ENCODE measurements around the gene RBM19.

RBM19 gene

DNA sequence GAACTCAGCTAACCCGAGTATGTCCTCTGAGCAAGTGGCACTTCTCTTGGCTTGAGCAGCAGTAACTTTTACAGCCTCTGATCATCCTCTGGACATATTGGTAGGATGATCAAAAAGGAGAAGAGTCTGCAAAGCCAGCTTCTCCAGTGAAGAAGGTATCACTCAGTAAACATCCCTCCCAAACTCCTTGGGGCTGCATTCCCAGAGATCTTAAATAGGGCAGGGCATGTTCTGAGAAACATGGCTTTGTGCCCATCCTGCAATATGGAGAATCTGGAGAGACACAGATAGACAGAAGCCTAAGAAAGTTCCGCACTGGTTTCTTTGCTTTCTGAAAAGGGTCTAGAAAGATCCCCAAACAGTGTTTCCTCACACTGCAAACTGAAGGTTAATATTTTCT is 65.4 kb downstream of the RBM19 start:
- DNase-seq, result no peak

DNA sequence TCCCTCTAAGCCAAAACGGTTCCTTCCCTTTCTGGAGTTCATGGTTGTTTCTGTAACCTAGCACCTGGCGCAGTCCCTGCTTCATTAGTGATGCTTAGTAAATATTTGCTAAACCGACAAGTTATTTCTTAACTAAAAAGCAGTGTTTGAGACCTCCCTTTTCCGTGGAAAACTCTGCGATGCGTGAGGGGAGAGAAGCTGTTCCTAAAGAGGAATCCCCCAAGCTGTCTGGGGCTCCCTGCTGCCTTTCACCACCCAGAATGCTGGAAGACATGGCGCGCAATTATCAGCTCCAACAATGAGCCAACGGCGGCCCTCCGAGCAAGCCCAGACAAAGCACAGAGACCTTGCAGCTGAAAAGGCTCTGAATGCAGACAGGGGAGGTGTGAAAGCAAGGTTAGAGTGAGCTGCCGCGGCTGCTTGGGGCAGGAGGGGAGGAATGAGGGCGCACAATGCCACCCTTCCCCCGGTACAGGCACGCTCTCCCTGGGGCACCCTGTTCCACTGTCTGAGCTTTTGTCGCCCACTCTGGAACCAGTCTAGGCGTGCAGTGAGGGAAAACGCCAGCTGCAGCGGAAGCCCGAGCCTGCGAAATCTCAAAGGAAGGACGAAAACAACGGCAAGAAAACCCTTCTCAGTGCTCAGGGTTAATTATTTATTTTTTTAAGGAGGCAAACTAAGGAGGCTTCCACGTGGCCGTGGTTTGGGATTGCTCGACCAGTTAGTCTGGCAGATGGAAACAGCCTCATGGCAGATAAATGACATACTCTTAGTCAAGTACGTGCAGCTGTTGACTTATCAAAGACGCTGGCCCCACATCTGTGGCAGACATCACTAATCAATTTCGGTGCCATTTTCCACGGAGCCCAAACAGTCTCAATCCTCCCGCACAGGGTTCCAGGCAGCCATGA is 66.3 kb downstream of the RBM19 start:
- DNase-seq, result peak; percentile 54

DNA sequence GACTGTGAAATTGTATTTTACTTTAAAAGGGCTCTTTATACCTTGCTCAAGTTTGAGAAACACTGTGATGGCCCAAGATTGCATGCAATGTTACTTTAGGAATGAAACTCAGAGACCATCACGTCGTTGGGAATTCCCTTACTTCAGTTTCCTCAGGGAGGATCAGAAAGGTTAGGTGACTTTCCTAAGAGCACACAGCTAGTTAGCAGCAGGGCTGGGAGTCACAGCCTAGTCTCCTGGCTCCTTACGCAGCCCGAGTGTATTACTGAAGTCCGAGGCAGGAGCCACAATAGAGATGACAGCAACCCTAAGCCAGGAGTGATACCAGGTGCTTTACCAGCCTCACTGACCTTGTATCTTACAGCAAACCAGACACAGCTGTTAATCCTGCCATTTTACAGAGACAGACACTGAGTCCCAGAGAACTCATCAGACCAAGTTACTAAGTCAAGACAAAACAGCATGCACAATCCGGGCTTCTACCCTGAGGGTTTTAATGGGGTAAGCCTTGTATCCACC is 67.0 kb downstream of the RBM19 start:
- no peak for DNase-seq

DNA sequence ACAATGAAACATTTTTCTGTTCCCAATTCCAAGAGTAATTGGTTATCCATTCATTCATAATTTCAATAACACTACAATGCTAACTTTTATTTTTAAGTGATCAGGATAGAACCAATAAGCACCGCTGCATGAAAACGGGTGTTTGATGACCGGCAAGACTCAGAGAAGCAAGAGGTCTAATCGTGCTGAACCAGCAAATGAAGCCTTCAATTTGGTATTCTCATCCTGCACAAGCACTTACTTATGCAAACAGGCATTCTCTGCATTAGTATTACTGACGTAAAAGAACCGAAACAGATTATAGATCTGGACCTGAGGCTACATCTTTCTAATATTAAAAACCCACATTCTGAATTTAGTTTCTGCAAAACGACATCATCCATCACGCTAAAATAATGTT is 67.7 kb downstream of the RBM19 start:
- peak; percentile 23 for DNase-seq

DNA sequence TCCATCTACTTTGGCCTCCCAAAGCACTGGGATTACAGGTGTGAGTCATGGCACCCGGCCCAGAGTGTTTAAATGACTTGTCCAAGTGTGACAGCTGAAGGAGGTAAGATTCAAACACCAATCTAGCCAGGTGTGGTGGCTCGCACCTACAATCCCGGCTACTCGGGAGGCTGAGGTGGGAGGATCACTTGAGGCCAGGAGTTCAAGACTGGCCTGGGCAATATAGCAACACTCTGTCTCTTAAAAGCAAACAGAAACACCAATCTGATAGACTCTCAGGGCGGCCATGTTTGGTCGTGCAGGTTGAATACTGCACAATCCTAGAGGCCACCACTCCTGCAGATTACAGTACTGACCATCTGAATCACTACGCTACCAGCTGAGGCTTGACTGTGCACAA is 68.7 kb downstream of the RBM19 start:
- DNase-seq, result no peak

DNA sequence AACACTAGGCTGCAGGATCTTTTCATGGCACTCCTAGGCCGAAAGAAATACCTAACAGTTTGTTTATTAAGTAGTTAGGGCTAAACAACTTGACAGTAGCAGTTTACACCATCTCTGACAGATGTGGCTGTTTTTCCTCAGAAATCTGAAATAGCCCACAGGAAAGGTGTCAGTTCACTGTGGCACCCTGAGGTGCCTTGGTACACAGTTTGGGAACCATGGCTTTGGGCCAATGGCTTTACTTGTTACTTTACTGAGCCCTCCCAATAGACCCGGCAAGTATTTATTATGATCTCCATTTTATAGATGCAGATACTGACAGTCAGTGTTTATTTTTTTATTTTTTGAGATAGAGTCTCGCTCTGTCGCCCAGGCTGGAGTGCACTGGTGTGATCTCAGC is 69.3 kb downstream of the RBM19 start:
- DNase-seq, result no peak

DNA sequence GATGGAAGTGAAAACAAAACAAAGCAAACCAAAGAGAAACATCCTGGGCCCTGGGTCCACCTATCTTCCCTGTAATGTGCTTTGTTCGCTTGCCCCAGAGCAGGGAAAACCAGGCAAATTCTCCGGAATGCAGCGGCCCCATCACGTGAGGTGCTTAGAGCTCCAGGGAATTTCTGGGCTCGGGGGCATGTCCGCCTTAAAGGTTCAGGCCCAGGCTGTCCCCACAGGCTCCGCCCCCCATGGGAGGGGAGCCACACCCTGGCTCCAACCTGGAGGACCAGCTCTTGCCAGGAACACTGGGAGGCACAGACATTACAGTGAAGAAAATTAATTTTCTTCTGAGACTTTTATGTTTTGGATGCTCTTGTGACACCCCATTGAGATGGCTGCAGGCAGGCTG is 69.9 kb downstream of the RBM19 start:
- DNase-seq, result no peak

DNA sequence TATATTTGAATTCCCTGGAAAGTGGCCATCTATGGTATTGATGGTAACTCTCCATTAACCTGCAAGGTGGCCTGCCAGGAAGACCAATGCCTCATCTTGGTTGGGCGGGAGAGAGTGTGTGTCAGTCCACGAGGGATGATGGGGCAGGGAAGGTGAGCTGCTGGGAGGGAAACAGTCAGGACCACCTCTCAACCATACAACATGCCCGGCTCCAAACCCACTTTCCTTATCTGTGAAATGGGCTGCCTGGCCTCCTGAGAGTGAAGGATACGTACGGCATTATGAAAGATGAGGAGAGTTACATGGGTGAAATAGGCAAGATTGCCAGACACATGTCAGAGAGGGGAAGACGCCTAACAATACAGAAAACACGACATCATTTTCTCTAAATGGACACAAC is 70.9 kb downstream of the RBM19 start:
- DNase-seq, result no peak

DNA sequence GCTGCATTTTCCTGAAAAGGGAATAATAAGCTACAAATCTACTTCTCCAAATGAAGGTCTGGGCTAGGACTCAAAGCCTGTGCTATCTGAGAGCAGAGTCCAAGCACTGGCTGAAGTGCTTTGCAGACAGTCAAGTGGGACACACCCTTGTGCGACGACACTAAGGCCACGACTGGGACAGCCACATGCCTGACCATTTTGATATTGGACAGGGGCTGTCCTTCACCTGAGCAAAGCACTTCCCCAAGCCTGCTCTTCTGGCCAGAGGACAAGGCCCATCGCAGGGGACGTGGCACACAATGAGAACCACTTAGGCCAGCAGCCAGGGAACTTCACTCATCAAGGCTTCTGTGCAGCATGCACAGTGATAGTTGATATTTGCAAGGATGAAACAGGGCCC is 71.4 kb downstream of the RBM19 start:
- no peak for DNase-seq

DNA sequence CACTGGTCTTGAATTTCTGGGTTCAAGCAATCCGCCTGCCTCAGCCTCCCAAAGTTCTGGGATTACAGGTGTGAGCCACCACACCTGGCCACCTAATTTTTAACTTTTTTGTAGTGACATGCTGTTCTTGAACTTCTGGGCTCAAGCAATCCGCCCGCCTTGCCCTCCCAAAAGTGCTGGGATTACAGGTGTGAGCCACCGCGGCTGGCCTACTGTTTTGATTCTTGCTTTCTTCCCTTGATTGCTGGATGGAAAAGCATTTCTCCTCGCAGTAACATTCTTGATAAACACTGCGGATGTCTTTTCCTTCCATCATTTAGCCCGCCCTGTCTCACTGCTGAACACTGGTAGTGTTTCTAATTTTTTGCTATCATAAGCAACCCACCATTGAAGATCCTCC is 72.9 kb downstream of the RBM19 start:
- DNase-seq, result no peak

DNA sequence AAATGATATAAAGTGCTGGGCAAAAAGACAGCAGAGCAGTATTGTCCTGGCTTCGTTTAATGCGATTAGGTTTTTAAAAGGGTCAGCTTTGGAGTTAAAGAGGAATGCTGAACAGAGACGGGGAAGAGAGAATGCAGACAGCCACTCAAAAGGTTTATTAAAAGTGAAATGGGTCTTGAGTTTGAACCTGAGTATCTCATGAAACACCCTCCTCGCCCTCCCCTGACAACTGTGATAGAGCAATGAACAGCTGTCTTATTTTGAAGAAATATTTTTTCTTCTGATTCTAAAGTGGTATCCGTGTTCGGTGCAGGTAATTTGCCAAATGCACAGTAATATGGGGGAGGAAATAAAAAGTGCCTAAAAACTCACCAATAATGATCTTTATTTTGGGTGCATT is 73.6 kb downstream of the RBM19 start:
- no peak for DNase-seq

DNA sequence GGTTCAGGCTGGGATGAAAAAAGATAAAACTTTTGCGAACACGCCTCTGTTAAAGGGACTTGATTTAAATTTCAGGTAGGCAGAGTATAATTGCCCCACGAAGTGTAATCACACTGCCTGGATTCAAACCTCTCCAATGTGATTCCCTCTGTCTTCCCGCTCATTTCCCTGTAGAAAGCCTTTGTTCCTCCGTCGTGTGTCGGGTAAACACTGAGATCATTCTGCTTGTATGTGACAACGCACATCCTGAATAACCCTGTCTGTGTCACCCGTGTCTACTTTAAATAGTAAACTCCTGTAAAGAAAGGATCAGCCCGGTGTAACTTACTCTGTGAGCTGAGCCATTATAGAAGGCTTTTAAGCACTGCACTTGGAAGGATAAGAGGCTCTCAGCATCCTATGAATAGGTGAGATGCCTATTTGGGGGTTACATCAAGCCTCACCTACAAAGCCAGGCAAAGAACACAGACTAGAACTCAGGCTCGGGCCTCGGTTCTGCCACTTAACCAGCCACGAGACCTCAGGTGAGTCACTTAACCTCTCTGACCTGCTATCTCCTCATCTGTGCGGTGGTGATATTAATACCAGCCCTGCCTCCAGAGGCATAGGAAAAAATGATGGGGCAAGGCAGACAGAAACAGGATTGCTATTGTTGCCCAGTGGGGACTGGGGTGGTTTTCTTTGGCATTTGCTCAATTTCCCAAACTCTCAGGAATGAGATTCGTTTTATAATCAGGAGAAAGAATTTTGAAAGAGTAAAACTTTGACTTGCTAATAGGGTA is 74.2 kb downstream of the RBM19 start:
- DNase-seq, result peak; percentile 84

DNA sequence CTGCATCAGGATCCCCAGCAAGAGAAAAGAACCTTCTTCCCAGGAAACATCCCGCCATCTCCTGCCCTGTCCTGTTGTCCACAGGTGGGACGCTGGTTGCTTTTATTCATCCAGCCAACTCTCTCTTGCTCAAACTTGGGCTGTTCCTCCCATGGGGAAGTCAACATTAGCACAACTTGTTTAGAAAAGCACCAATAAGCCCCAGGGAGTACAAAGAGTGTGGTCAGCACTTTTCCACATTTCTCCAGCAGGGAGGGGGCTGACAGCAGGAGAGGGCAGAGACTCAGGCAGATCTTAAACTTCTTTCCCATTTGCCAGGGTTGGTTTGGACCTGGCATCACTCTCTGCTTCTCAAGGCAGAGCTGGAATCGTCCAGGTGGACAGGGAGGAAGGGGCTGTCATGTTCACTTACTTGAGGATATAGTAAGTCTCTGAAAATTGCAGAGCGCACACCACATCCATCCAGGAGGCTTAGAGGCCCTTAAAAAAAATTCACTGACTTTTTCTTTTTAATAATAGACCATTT is 74.9 kb downstream of the RBM19 start:
- DNase-seq, result no peak

DNA sequence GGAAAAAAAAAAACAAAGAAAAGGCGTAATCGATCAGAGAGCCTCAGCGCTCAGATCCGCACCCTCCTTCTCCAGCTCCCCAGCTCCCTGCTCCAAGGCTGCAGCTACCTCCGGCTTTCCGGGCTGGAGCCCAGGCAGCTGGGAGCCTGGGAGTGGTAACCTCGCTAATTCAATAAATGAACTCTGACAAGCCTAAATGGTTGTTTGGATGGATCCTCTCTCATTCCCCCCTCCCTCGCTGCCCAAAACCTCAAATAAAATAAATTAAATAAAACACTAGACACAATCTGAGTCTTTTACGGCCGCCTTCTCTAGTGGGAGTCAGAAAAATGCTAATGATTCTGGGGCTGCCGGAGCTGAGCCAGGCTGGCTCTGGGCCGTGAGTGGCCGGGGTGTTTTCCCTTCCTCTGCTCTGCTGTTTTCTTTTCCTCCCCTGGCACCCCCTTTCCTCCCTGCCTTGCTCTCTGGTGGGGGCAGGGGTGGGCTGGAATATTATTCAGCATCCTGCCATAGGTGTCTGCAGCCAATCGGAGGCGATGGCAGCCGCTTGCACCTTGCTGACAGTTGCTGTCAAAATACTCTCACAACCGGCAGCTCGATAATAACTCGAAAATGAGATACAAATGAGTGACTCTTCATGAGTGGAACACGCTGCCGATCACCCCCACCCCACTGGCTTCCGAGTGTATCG is 76.1 kb downstream of the RBM19 start:
- DNase-seq, result no peak

DNA sequence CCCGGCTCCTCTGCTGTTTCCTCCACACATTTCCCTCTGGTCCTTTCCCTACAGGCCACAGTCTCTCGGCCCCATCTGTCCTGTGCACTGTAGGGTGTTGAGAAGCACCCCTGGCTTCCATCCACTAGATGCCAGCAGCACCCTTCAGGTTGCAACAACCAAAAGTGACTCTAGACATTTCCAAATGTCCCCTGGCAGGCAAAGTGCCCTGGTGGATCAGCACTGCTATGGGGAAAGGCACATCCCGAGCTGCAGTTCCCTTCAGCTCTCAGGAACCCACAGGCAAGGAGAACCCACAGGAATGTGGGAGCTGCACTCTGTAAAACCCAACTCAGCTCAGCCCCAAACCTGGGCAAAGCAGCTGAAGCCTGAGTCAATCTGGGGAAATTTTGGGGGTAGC is 77.0 kb downstream of the RBM19 start:
- no peak for DNase-seq

DNA sequence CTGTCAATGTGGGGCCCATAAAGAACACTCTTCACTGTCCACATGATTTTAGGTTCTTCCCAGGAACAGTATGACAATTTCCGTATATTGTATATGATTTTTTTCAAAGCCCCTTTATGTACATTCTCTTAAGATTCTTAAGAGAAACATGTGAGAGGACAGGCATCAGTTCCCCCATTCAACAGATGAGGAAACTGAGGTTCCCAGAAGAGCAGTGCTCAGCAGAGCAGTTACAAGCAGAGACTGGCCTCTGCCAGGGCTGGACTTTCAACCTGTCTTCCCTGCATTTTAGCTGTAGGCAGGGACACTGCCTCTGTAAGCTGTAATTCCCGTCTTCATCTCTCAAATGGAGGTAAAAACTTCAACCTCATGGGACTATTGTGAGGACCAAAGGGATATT is 77.7 kb downstream of the RBM19 start:
- DNase-seq, result no peak

DNA sequence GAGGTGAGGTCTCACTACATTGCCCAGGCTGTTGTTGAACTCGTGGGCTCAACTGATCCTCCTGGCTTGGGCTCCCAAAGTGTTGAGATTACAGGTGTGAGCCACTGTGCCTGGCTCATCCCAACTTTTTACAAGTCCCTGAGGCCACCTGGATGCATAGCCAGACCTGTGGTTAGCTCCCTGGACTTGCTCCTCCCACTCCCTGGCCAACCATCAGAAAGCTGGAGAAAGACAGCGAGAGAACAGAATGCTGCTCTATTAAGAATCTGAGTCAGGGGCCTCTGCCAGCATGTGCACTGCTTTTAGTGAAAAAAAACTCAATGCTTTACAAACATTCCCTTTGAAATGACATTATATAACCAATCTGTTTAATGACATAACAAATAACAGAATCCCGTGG is 78.2 kb downstream of the RBM19 start:
- DNase-seq, result no peak

DNA sequence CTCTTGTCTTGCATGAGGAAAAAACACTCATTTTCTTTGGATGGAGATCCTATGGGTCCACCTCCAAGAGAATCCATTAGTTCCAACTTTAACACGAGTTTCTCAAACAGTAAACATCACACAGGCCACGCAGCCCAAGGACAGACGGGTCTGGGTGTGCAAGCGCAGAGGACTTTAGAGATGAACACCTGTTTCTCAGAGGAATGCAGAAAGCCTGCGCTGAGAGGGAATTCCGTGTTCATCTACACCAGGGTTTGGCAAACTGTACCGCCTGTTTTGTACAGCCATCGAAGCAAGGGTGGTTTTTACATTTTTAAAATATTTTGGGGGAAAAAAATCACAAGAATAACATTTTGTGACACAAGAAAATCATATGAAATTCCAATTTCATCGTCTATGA is 79.4 kb downstream of the RBM19 start:
- DNase-seq, result no peak

DNA sequence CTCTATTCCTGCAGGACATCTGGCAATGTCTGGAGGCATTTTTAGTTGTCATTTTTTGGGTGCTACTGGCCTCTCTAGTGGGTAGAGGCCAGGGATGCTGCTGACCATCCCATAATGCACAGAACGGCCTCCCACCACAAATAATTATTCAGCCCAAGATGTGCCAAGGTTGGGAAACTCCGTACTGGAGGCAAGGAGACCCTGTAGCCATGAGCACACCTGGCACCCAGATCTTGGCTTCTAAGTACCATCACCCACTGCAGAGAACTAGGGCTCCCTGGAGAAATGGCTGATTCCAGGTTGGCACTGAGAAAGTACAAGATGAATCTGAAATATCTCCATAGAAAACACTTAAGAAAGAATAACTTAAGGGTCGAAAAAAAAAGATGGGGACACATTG is 81.7 kb downstream of the RBM19 start:
- no peak for DNase-seq

DNA sequence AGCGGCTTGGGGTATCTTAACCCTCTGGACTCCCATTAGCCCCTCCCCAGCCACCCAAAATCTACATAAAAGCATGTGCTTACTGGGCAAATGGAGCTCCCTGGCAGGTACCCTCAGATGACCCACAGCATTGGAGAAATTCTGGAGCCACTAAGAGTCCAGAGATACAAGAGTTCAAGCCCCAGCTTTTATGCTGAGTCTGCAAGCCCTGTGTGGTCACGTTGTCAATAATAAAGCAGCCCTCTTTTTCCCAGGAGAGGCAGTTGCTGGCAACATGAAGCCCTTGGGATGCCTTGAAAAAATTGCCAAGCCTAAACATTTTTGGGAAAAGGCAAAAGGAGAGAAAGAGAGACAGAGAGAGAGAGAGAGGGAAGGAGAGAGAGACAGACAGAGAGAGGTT is 83.4 kb downstream of the RBM19 start:
- DNase-seq, result no peak

DNA sequence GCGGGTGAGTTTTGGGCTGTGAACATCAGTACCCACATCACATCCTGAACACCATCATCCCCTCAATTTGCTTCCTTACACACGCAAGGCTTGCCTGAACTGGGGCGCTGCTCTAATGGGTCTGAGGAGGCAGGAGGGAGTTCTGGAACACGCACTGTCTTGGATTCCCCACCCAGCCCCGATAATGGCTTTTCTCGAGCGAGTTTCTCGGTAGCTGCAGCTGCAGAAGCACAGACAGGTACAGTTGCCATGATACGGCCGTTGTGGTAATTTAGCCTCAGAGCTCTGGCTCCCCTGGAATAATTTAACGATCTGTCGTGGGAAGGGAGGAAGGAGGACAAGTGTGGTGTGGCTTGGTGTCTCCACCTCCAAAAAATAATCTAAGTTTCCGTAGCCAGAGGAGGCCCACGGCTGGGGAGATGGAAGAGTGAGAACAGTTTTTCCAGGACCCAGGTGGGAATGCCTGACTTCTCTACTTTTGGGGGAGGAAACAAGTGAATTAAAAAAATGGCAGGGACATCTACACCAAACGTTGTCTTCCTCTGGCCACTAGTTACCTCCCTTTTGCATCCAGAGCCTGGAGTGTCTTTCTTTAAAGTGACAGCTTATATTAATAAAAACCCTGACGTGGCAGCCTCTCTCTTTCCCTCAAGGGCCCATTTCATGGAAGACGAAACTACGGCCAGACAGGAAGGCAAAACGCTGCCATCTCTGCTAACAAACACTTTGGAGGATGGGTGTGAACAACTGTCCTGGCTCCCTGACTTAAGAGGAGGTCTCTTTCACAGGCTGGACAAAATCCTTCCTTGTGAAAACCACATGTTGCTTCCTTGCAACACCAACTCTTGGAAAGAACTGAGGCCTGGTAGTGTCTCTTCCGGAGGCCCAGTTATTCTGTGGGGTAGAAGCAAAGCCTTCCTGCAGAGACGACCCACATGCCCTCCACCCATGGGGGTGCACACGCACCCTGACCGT is 84.8 kb downstream of the RBM19 start:
- no peak for DNase-seq

DNA sequence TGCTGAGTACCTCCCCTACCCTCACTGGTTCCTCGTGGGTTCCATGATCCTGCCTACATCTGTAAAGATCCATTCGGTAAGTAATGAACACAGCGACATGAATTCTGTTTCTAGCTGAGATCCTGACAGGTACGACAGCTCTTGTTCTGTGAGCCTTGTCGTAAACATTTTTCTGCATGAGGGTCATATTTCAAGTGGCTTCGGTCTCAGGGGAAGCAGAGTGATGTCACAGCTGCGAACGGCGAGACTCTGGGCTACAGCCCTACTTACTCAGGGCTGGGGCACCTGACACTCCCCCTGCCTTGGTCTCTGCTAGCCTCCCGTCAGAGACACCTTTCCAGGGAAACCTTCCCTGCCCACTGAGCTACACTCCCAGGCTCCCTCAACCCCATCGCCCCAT is 85.8 kb downstream of the RBM19 start:
- peak; percentile 68 for DNase-seq

All from NCI-H1436 treated with DMSO at 0.1 percent for 48 hours (cell line).